ENCODE results near the gene FOXK1. TPM values are rescaled to one million over a fixed set of nuclear protein-coding genes. Genes with fewer than 3 reads are reported as not detected.
"Not testable (repeated sequence)": the region's sequence is repeated elsewhere in the genome, so short reads cannot be mapped to it uniquely, and the experiment has no call there.

FOXK1 gene
- total and polyA plus RNA-seq, 2 experiments from 2014 or later: 2.3 to 12.7 TPM

DNA sequence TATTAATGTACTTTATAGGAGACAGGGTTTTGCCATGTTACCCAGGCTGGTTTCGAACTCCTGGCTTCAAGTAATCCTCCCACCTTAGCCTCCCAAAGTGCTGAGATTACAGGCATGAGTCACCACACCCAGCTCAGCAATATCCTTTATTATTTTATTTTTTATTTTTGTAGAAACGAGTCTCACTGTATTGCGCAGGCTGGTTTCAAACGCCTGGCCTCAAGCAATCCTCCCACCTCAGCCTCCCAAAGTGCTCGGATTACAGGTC lies 39.0 kb upstream of the FOXK1 start:
- not testable (repeated sequence) for H3K27ac ChIP-seq (ENCODE audit: low read depth); DNase-seq (ENCODE audit: low spot score); H3K4me1 ChIP-seq (ENCODE audit: insufficient read depth); H3K79me2 ChIP-seq (replicated peaks; ENCODE audit: insufficient read depth); H4K20me1 ChIP-seq (replicated peaks; ENCODE audit: insufficient read depth); H3K4me1 Mint-ChIP-seq; H3K4me3 Mint-ChIP-seq; H3K9me2 ChIP-seq (ENCODE audit: insufficient read depth); H3K4me2 ChIP-seq; H3K36me3 Mint-ChIP-seq (ENCODE audit: low read depth); H3K27ac Mint-ChIP-seq; H3K36me3 ChIP-seq (ENCODE audit: insufficient read depth); H2AFZ ChIP-seq; H3F3A ChIP-seq (replicated peaks; ENCODE audit: low read depth); ATAC-seq; H3K27me3 ChIP-seq (ENCODE audit: insufficient read depth)
- peak overlapping the region; percentile 62; the same call in 1 of the 2 replicates for H3K4me3 ChIP-seq
- H3K9me3 Mint-ChIP-seq: peaks cover 48% of the 10 kb centered on the region
- peaks cover 13% of the 10 kb centered on the region for H3K27me3 Mint-ChIP-seq (ENCODE audit: insufficient read depth, low read depth, poor library complexity)

GRCh38 chr7:4645246-4645645 lies 36.8 kb upstream of the FOXK1 start:
- Histone ChIP-seq H4K20me1 (replicated peaks; ENCODE audit: insufficient read depth) (no peaks in the 10 kb centered on the region), H3K27me3 (ENCODE audit: insufficient read depth) (peaks cover 9% of the 10 kb centered on the region), H3K4me3 (no peak overlapping the region), H2AFZ (no peak overlapping the region), H3K79me2 (replicated peaks; ENCODE audit: insufficient read depth) (no peaks in the 10 kb centered on the region), H3F3A (replicated peaks; ENCODE audit: low read depth) (no peaks in the 10 kb centered on the region), H3K4me1 (ENCODE audit: insufficient read depth) (no peaks in the 10 kb centered on the region), H3K4me2 (no peak overlapping the region), H3K36me3 (ENCODE audit: insufficient read depth) (no peaks in the 10 kb centered on the region), H3K9me2 (ENCODE audit: insufficient read depth) (peaks cover 7% of the 10 kb centered on the region), H3K27ac (ENCODE audit: low read depth) (no peak overlapping the region)
- DNase-seq (ENCODE audit: low spot score) (no peak), ATAC-seq (no peak)
- Mint-ChIP-seq H3K9me3 (peaks cover 46% of the 10 kb centered on the region; the same call in 2 of the 3 replicates), H3K36me3 (ENCODE audit: low read depth) (peaks cover 7% of the 10 kb centered on the region), H3K27me3 (ENCODE audit: insufficient read depth, low read depth, poor library complexity) (peaks cover 12% of the 10 kb centered on the region), H3K4me3 (no peak overlapping the region), H3K4me1 (no peaks in the 10 kb centered on the region), H3K27ac (no peak overlapping the region)
- TF ChIP-seq CTCF (conservative IDR thresholded peaks at IDR 0.05; ENCODE audit: low read depth in 2 of 2) (no peak), CREB1 (CRISPR knock-in tag; IDR thresholded peaks at IDR 0.05; ENCODE audit: low read depth) (no peak)

GRCh38 chr7:4648111-4648510 lies 34.0 kb upstream of the FOXK1 start:
- Histone ChIP-seq H3K27me3 (ENCODE audit: insufficient read depth) (peaks cover under 1% of the 10 kb centered on the region; the same call in 1 of the 2 replicates), H3K4me2 (no peak overlapping the region), H3K4me3 (no peak overlapping the region), H3F3A (replicated peaks; ENCODE audit: low read depth) (0 out of 2 replicates have a peak, but pooled peaks cover 2% of the 10 kb centered on the region), H3K9me2 (ENCODE audit: insufficient read depth) (no peaks in the 10 kb centered on the region), H2AFZ (no peak overlapping the region), H4K20me1 (replicated peaks; ENCODE audit: insufficient read depth) (no peaks in the 10 kb centered on the region), H3K4me1 (ENCODE audit: insufficient read depth) (no peaks in the 10 kb centered on the region), H3K36me3 (ENCODE audit: insufficient read depth) (no peaks in the 10 kb centered on the region), H3K79me2 (replicated peaks; ENCODE audit: insufficient read depth) (no peaks in the 10 kb centered on the region), H3K27ac (ENCODE audit: low read depth) (no peak overlapping the region)
- Mint-ChIP-seq H3K4me1 (peaks cover 3% of the 10 kb centered on the region; the same call in 2 of the 3 replicates), H3K9me3 (peaks cover 60% of the 10 kb centered on the region), H3K36me3 (ENCODE audit: low read depth) (peaks cover 4% of the 10 kb centered on the region; the same call in 1 of the 3 replicates), H3K4me3 (no peak overlapping the region), H3K27ac (no peak overlapping the region), H3K27me3 (ENCODE audit: insufficient read depth, low read depth, poor library complexity) (peaks cover 16% of the 10 kb centered on the region)
- TF ChIP-seq REST (IDR thresholded peaks at IDR 0.05; ENCODE audit: unreplicated experiment): no peak
- no peak for TF ChIP-seq STAT1 (IDR thresholded peaks at IDR 0.05; ENCODE audit: unreplicated experiment)
- TF ChIP-seq EZH2 (IDR thresholded peaks at IDR 0.05; ENCODE audit: low read depth, unreplicated experiment): no peak
- no peak for TF ChIP-seq CREB1 (CRISPR knock-in tag; IDR thresholded peaks at IDR 0.05; ENCODE audit: low read depth)
- no peak for TF ChIP-seq ZNF331 (CRISPR knock-in tag; IDR thresholded peaks at IDR 0.05; ENCODE audit: low read depth)
- no peak for TF ChIP-seq ZNF114 (CRISPR knock-in tag; IDR thresholded peaks at IDR 0.05)
- no peak for TF ChIP-seq NANOG (IDR thresholded peaks at IDR 0.05; ENCODE audit: borderline replicate concordance)
- no peak for TF ChIP-seq JUNB (IDR thresholded peaks at IDR 0.05; ENCODE audit: unreplicated experiment)
- no peak for ATAC-seq
- no peak for DNase-seq (ENCODE audit: low spot score)
